GM12878 (cell line): ENCODE measurements around the gene SPOP. TPM values are rescaled to one million over a fixed set of nuclear protein-coding genes. Genes with fewer than 3 reads are reported as not detected.

Experiments
- ATAC-seq: fragments of 200-7000 bp; cut with Tn5 transposase; 3 replicates; pipeline ENCODE4 v1.9.1; 2020; ENCODE audit warnings: mild to moderate bottlenecking, moderate library complexity
- BruUV-seq: library from RNA; stranded (reverse); fragments of 400-500 nt; replicated peaks from 2 replicates; lab custom pipeline; 2021; lab: Mats Ljungman, UMichigan
- CTCF ChIA-PET: fragments of 300-600 bp; sonication (Branson Sonifier 250); formaldehyde crosslinking; extraction: SDS; loops from one replicate; lab custom pipeline; 2021; ENCODE audit warnings: inconsistent platforms; lab: Yijun Ruan, JAX
- POLR2A ChIA-PET: fragments of 350-600 bp; formaldehyde crosslinking; extraction: SDS; loops from one replicate; lab custom pipeline; 2021; ENCODE audit warnings: inconsistent platforms; lab: Charles Lee
- RAD21 ChIA-PET: fragments of 300-600 bp; sonication (Branson Sonifier 250); formaldehyde crosslinking; loops from one replicate; lab custom pipeline; 2023; ENCODE audit warnings: antibody characterized with exemption; ENCODE audit not compliant: unreplicated experiment; lab: Charles Lee
- SMC1A ChIA-PET: fragments of 300-600 bp; sonication (Branson Sonifier 250); formaldehyde crosslinking; loops from one replicate; lab custom pipeline; 2023; ENCODE audit not compliant: unreplicated experiment, uncharacterized antibody; lab: Charles Lee
- DNase-seq: peaks from one replicate; pipeline ENCODE4 v3.0.0-alpha.2; 2011; ENCODE audit warnings: low read depth, low spot score
- FAIRE-seq: peaks from 3 replicates; lab custom pipeline; 2011; peaks lifted over from hg19 to GRCh38; lab: Jason Lieb, UNC
- H2AFZ ChIP-seq: 2 replicates; pipeline ENCODE4 v1.6.0; 2011; ENCODE audit warnings: low read depth, low read length, control low read depth; ENCODE audit not compliant: control insufficient read depth
- H3K27ac ChIP-seq: 2 replicates; pipeline ENCODE4 v1.5.1; 2011; ENCODE audit warnings: control low read depth; ENCODE audit not compliant: control insufficient read depth, insufficient read depth
- H3K27me3 ChIP-seq, 2 experiments: replicated peaks in 1 of 2; 2 replicates each; pipeline versions ENCODE4 v1.6.0 to v1.6.1; 2011; ENCODE audit warnings: low read length in 1 of 2; ENCODE audit not compliant: control insufficient read depth in 2 of 2, insufficient read depth in 2 of 2
- H3K36me3 ChIP-seq, 2 experiments: 2 replicates each; pipeline ENCODE4 v1.5.1; 2011; ENCODE audit warnings: low read length in 1 of 2; ENCODE audit not compliant: control insufficient read depth in 2 of 2, insufficient read depth in 2 of 2
- H3K4me1 ChIP-seq: 2 replicates; pipeline ENCODE4 v1.6.1; 2011; ENCODE audit warnings: mild to moderate bottlenecking, low read length, moderate library complexity, mixed read lengths; ENCODE audit not compliant: control insufficient read depth, insufficient read depth
- H3K4me2 ChIP-seq: 2 replicates; pipeline ENCODE4 v1.6.0; 2011; ENCODE audit warnings: control low read depth; ENCODE audit not compliant: control insufficient read depth, insufficient read depth
- H3K4me3 ChIP-seq: fragments of 200-600 bp; sonication (generic); 2 replicates; pipeline ENCODE4 v1.5.1; 2016
- H3K79me2 ChIP-seq: 2 replicates; pipeline ENCODE4 v1.6.0; 2011; ENCODE audit warnings: low read length; ENCODE audit not compliant: control insufficient read depth, insufficient read depth
- H3K9ac ChIP-seq: 2 replicates; pipeline ENCODE4 v1.8.0; 2011; ENCODE audit warnings: low read length, control low read depth, mixed read lengths; ENCODE audit not compliant: control insufficient read depth, insufficient read depth
- H3K9me3 ChIP-seq: replicated peaks from 3 replicates; pipeline ENCODE4 v1.5.1; 2011; ENCODE audit warnings: mild to moderate bottlenecking, low read length; ENCODE audit not compliant: control insufficient read depth, insufficient read depth
- H4K20me1 ChIP-seq: 2 replicates; pipeline ENCODE4 v1.6.0; 2011; ENCODE audit not compliant: control insufficient read depth, insufficient read depth
- BMI1 ChIP-seq: fragments of 450-650 bp; IDR thresholded peaks from 2 replicates; pipeline ENCODE4 v1.6.1; 2016; ENCODE audit warnings: mild to moderate bottlenecking, moderate library complexity, borderline replicate concordance
- GATAD2B ChIP-seq: fragments of 450-650 bp; conservative IDR thresholded peaks from 2 replicates; pipeline ENCODE4 v1.6.1; 2017; ENCODE audit warnings: low read depth, mild to moderate bottlenecking, moderate library complexity
- RAD21 ChIP-seq: IDR thresholded peaks from 2 replicates; pipeline ENCODE4 v1.6.1; 2011; ENCODE audit warnings: mild to moderate bottlenecking, low read depth, low read length, moderate library complexity; ENCODE audit not compliant: insufficient read depth
- RFX5 ChIP-seq: IDR thresholded peaks from 2 replicates; pipeline ENCODE4 v1.6.1; 2011; ENCODE audit warnings: low read depth, low read length, improper control_type of control experiment
- SIN3A ChIP-seq: IDR thresholded peaks from 2 replicates; pipeline ENCODE4 v1.6.1; 2012; ENCODE audit warnings: low read depth, low read length, improper control_type of control experiment
- ZNF24 ChIP-seq: fragments of 450-650 bp; IDR thresholded peaks from 2 replicates; pipeline ENCODE4 v1.6.1; 2017; ENCODE audit warnings: antibody characterized with exemption, mild to moderate bottlenecking
- WGBS: methylation state at CpG from one replicate; pipeline ENCODE4 v1.1.6; 2016; ENCODE audit warnings: low lambda C conversion rate; ENCODE audit not compliant: insufficient replicate concordance, insufficient coverage; ENCODE audit errors: missing lambda C conversion rate; 5-methylcytosine and 5-hydroxymethylcytosine counted together
- in situ Hi-C: fragments of 300-500 bp; cut with MboI; formaldehyde crosslinking; loops from 9 replicates; pipeline ENCODE4 v1.14.3; 2018; ENCODE audit warnings: mixed read lengths
- intact Hi-C: fragments of 100-400 bp; cut with micrococcal nuclease; formaldehyde crosslinking; loops from one replicate; pipeline ENCODE4 v1.14.2; 2022; ENCODE audit not compliant: unreplicated experiment
- polyA plus RNA-seq, 11 experiments: library from polyadenylated mRNA; depleted of rRNA in 4 of 11; unstranded in 6 of 11; stranded (reverse) in 5 of 11; fragments of >200 nt; fragmentation: Nextera tagmentation in 4 of 11; fragmentation: Illumina TruSeq in 1 of 11; extraction: Ambion mirVana in 4 of 11; extraction: Trizol in 1 of 11; gene quantifications; 1 replicate in 1 of 11; 2 replicates in 10 of 11; pipeline versions ENCODE4 v1.2.1 to v1.2.3, GENCODE V29; 2011 to 2016; ENCODE audit warnings: inconsistent platforms in 2 of 11, missing spikeins in 2 of 11, low read depth in 1 of 11
- total RNA-seq, 4 experiments: library from RNA; depleted of rRNA in 3 of 4; stranded (reverse); fragments of >200 nt in 3 of 4; fragmentation: Illumina TruSeq in 1 of 4; extraction: Trizol in 1 of 4; gene quantifications; 2 replicates each; pipeline versions ENCODE4 v1.2.1 to v1.2.3, GENCODE V29; 2013 to 2021
- TF ChIP-seq, protein P1 (sequence below): IDR thresholded peaks from 2 replicates; pipeline ENCODE4 v1.6.1; 2012; ENCODE audit warnings: mild to moderate bottlenecking, low read depth, low read length

Gene SPOP
- total and polyA plus RNA-seq, 10 of the 15 experiments (the other 5 are each of a cell fraction or from before 2014, with no cell fraction given) = 35.1 to 80.4 (median 44.7) TPM

DNA sequence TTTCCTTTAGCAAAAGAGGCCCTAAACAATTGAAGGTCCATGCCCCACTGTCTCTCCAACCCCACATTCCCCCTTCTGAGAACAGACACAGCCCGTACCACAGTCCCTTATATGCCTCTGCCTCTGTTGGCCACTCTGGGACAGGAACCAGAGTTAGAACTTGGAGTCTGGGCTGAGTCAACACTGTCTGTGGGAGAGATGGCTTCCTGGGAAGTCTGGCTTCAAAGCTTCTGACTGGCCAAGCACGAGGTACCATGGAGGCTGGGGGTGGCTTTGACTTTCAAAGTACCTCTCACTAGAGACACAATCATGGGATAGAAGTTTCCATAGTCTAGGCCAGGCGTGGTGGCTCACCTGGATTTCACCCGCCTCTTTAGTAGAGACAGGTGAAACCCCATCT, 14.9 kb upstream of the SPOP start (continued):
- TF ChIP-seq, protein P1, sequence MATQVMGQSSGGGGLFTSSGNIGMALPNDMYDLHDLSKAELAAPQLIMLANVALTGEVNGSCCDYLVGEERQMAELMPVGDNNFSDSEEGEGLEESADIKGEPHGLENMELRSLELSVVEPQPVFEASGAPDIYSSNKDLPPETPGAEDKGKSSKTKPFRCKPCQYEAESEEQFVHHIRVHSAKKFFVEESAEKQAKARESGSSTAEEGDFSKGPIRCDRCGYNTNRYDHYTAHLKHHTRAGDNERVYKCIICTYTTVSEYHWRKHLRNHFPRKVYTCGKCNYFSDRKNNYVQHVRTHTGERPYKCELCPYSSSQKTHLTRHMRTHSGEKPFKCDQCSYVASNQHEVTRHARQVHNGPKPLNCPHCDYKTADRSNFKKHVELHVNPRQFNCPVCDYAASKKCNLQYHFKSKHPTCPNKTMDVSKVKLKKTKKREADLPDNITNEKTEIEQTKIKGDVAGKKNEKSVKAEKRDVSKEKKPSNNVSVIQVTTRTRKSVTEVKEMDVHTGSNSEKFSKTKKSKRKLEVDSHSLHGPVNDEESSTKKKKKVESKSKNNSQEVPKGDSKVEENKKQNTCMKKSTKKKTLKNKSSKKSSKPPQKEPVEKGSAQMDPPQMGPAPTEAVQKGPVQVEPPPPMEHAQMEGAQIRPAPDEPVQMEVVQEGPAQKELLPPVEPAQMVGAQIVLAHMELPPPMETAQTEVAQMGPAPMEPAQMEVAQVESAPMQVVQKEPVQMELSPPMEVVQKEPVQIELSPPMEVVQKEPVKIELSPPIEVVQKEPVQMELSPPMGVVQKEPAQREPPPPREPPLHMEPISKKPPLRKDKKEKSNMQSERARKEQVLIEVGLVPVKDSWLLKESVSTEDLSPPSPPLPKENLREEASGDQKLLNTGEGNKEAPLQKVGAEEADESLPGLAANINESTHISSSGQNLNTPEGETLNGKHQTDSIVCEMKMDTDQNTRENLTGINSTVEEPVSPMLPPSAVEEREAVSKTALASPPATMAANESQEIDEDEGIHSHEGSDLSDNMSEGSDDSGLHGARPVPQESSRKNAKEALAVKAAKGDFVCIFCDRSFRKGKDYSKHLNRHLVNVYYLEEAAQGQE = no peak

DNA sequence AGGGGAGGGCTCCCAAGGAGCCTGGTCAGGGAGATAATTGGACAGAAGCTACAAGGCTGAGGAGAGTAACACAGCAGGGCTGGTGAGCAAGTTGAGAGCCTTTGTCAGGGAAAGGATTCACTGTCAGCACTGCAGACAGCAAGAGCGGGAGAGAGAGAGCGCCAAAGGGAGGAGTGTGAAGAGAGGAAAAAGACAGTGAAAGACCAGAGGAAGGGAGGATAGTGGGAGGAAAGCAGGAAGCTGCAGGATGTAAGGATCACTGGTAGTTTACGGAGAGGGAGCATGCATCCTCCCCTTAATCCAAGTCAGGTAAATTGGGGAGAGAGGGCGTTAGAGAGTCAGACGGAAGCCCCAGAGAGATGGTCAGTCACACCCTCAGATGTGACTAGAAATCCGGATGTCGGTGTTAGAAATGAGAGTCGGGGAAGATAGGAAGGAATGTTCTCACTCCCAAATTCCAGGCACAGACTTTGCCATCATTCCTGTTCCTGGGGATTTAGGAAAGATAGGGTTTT, 13.8 kb upstream of the SPOP start:
- no TSS peak for BruUV-seq
- ChIA-PET POLR2A (no interaction called here), CTCF (interaction anchor here (1.0 to 21.7 kb wide), 2 partner anchors 9 to 119 kb away, joined by 3 to 483 read pairs; partner anchors contain the start of gene NXPH3), SMC1A (interaction anchor here (0.8 to 1.7 kb wide), 3 partner anchors 8 to 134 kb away, joined by 3 to 5 read pairs (median 4); no protein-coding TSS in a partner anchor), RAD21 (no interaction called here)
- intact Hi-C loops (loop anchor here (10.0 kb wide), 1 partner anchor 77 kb away; no protein-coding TSS in a partner anchor), in situ Hi-C loops (no loop called here)
- no peaks in the 10 kb centered on the region for H3K79me2 ChIP-seq
- H3K27me3 ChIP-seq = no peaks in the 10 kb centered on the region
- no peaks in the 10 kb centered on the region for H3K9me3 ChIP-seq
- DNase-seq (no peak), FAIRE-seq (no peak), ATAC-seq (no peak)
- no peak overlapping the region for H3K4me2 ChIP-seq
- no peak overlapping the region for H2AFZ ChIP-seq
- H3K4me3 ChIP-seq = no peak overlapping the region
- H3K36me3 ChIP-seq = no peaks in the 10 kb centered on the region
- H3K4me1 ChIP-seq = peaks cover 16% of the 10 kb centered on the region
- H3K9ac ChIP-seq = no peak overlapping the region
- TF ChIP-seq BMI1 (no peak), SIN3A (no peak), RAD21 (no peak), GATAD2B (no peak), RFX5 (no peak), ZNF24 (no peak)
- WGBS = 72% methylated on average over 8 of the region's 8 CpGs
- H3K27ac ChIP-seq = no peak overlapping the region
- no peaks in the 10 kb centered on the region for H4K20me1 ChIP-seq
